Measurements from ENCODE around the gene SGTA.

Gene SGTA

DNA sequence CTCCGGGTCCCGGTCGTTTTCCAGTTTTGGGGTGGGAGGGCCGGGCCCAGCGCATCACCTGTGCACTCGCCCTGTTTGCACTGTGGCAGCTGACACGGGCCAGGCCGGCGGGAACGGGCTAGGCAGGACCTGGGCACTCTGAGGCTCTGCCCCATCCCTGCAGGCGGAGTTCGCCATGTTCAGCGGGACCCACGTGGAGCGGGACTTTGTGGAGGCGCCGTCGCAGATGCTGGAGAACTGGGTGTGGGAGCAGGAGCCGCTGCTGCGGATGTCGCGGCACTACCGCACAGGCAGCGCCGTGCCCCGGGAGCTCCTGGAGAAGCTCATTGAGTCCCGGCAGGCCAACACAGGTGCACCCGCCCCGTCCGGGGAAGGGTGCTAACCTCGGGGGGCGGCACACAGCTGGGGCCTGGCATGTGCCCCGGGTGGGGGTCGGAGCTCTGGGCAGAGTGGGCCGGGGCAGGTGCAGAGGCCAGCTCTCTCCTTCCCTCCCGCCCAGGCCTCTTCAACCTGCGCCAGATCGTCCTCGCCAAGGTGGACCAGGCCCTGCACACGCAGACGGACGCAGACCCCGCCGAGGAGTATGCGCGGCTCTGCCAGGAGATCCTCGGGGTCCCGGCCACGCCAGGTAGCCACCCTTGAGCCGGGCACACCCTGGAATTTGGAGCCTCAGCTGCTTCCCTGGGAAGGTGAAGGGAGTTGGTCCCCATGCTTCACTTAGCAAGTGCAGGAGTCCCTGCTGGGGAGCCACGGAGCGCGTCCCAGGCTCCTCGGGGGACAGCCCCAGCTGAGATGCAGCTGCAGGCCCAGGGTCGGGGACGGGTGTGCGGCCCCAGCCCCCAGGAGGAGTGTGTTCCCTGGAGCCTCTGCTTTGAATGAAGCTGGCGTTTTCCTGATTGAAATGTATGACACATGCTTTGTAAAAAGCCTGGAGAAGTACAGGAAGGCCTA is 27.3 kb upstream of the SGTA start:
- no peak for DNase-seq
- intact Hi-C loops (cut with DNase I) = no loop called here

- intact Hi-C loops (cut with DNase I) = no loop called here
- no peak for DNase-seq
These were observed 26.5 kb upstream of the SGTA start for GRCh38 chr19:2809387-2810140.

- intact Hi-C loops (cut with DNase I) = no loop called here
- no peak for DNase-seq
These were observed 25.3 kb upstream of the SGTA start for GRCh38 chr19:2808129-2808941.

- DNase-seq = no peak
- intact Hi-C loops (cut with DNase I) = no loop called here
These were observed 24.5 kb upstream of the SGTA start for GRCh38 chr19:2807379-2808128.

- no peak for DNase-seq
- intact Hi-C loops (cut with DNase I) = no loop called here
These were observed 23.8 kb upstream of the SGTA start for GRCh38 chr19:2806736-2807378.

DNA sequence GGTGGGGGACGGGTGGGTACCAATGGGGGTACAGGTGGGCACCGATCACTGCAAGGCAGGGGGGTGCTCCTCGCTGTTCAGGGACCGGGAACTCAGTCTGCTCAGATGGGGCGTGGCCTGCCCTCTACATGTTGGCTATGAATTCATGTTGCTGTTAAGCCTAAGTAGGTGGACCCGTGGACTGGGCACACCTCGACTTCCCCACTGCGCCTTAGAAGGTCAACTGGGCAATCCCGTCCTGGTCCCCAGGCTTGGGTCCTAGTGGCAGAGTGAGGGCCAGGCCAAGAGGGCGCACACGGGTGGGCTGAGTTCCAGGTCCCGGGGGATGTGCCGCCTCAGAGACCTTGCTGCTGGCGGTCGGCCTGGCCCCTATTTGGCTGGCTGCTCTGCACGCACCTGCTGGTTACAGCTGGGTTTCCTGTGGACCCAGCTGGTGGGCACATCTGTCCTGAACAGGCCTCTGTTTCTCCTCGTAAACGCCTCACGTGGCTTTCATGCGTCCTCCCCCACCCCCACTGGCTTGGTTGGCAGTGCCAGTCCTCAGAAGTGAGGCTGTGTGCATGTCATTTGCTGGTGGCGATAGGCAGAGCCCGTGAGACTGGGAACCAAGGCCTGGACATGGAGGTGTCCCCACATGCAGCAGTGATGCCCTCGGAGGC is 23.0 kb upstream of the SGTA start:
- intact Hi-C loops (cut with DNase I) = no loop called here
- peak in 1 of 42 donors; percentile 13 for DNase-seq

DNA sequence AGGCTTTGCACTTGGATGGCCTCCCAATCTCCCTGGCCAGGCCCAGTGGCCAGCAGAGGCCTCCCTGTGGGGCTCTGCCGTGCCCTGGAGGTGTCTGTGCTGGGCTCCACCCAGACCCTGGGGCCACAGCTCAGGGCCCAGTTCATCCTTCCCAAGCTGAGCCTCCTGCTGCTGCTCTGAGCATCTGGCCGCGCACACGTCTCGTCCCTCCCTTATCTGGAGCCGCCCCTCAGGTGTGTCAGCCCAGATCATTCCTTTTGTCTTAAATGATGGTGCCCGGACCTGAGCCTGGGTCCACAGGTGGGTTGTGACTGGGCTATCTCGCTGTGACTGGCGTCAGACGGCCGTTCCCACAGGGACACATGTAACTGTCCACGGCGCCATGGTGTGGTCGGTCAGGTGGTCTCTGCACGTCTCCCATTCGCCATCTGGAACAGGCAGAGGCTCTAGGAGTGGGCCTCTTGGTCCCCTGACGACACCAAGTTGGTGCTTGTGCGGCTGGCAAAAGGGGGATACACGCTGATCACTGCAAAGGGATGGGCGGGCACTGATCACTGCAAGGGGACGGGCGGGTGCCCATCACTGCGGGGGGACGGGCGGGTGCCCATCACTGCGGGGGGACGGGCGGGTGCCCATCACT is 22.3 kb upstream of the SGTA start:
- intact Hi-C loops (cut with DNase I) = no loop called here

DNA sequence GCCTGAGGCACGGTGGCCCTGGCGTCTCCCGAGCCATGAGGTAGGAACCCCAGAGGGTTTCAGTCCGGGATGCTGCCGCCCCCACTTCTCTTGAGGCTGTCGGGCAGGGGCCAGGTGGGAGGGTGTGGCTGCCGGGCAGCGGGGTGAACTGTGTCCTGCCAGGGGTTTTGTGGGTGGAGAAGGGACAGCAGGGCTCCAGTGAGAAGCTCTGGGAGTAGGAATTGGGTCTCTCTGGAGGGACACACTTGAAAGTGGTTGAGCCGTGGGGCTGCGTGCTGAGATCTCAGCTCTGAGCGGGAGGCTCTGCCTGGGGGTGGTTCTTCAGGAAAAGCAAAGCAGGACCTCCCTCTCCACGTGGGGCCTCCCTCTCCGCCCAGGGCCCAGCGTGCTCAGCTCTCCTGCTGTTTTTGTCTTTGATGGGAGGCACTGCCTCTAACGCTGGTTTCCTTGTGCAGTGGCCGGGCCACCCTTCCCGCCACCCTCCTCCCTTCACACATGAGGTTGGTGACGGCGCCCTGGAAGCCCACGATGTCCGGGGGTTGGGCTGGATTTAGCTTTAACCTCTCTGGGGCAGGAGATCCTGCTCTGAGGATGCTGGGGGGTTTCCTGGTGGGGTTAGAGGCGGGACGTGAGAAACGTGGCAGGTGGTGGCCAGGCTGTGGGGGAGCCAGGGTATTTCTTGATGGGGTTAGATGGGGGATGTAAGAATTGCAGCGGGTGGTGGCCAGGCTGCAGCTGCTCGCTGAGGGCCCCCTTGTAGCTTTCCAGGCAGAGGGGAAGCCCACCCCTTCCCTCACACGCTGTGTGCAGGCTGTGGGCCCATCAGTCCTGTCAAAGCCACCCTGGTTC is 21.3 kb upstream of the SGTA start:
- DNase-seq = no peak
- intact Hi-C loops (cut with DNase I) = no loop called here

More for the DNA sequence above, 22.3 kb upstream of the SGTA start:
- no peak for DNase-seq

- no peak for DNase-seq
- intact Hi-C loops (cut with DNase I) = no loop called here
These were observed 20.5 kb upstream of the SGTA start for GRCh38 chr19:2803486-2804155.

DNA sequence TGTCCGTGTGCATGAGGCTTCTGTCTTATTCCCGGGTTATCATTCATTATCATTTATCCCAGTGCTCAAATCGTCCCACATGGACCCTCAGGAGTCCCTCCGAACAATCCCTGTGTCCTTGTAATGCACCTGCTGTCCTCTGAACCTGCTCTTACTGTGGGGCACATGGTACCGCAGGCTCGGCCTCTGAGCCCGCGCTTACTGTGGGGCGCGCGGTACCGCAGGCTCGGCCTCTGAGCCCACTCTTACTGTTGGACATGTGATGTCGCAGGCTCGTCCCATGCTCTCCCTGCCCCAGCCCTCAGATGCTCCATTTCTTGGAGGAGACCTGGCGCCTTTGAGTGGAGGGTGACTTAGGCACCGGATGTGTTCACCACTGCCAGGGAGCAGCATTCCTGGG is 19.8 kb upstream of the SGTA start:
- intact Hi-C loops (cut with DNase I) = no loop called here
- no peak for DNase-seq

DNA sequence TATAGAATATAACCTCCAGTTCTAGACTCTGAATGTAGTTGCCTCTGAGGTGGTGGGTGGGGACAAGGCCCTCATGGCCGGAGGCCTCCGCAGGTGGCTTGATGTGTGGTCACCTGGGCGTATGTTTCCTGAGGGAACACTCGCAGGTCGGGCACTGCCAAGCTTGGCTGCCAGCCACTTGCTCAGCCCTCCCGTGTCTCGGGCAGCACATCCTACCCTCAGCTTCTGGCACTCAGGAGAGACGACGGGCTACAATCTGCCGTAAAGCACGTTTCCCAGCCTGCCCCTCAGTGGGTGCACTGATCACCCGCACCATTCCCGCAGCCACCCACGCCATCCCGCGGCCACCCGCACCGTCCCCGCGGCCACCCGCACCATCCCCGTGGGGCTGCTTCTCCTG is 17.4 kb upstream of the SGTA start:
- intact Hi-C loops (cut with DNase I) = no loop called here
- DNase-seq = no peak

DNA sequence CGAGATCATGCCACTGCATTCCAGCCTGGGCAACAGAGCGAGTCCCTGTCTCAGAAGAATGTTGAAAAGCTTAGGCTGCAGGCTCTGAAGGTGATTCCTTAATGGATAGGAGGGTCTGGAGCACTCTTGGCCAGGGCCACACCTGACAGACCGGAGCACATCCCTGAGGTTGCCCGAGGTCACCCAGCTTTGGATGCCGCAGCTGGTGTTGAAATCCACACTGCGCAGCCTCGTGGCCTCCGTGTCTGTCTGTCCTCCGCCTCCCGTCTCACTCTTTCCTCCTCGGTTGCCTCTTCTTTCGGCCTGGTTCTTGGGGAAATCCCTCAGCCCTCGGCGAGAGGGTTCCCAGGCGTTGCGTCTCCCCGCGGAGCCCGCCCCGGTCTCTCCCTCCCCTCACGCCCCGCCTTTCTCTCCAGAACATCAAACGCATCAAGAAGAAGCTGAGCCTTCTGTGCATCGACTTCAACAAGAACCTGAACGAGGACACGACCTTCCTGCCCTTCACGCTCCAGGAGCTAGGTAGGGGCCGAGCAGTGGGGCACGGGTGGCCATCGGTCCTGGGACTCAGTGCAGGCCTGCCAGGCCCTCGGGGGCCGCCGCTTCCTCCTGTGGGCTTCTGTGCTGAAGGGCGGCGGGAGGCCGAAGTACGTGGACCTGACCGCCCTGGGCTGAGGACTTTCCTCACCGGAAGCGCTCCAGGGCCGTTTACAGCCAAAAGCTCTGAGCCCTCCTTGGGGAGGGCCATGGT is 16.4 kb upstream of the SGTA start:
- intact Hi-C loops (cut with DNase I) = no loop called here
- DNase-seq = no peak

GRCh38 chr19:2798733-2799132 is 15.7 kb upstream of the SGTA start:
- DNase-seq = peak in 1 of 42 donors; percentile 58

GRCh38 chr19:2798158-2798685 is 15.1 kb upstream of the SGTA start:
- intact Hi-C loops (cut with DNase I) = no loop called here
- DNase-seq = no peak

More at GRCh38 chr19:2798733-2799132, 15.7 kb upstream of the SGTA start:
- intact Hi-C loops (cut with DNase I) = no loop called here

- intact Hi-C loops (cut with DNase I) = no loop called here
- DNase-seq = peak in 1 of 42 donors; percentile 17
These were observed 14.2 kb upstream of the SGTA start for GRCh38 chr19:2797280-2797679.

Data from head of caudate nucleus (tissue), 42 donors.